ENCODE data around the gene ITPRID1. TPM values are rescaled to one million over a fixed set of nuclear protein-coding genes. Genes with fewer than 3 reads are reported as not detected.

Gene ITPRID1
- total and polyA plus RNA-seq, 2 donors (not counting 1 experiment from before 2014, with no cell fraction given), result not detected

DNA sequence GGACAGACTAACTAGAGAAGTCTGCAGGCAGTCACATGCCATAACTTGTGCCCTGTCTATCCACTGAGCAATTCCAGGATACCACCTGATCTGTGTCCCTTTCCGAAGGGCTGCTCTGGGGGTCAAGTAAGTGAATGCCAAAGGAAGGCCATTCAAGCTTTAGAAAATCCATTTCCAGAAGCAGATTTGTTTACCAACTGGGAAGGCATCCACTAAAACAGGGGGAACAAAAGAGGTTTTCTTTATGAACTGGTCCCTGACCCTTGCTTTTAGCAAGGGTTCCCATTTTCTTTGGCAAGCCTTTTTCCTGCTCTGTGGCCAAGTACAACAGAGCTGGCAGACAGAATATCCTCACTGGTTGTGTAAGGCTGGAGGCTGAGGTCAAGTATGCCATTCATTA is 36.5 kb downstream of the ITPRID1 start:
- no peak for ATAC-seq (ENCODE audit: low read depth)
- TF ChIP-seq EZH2 (IDR thresholded peaks at IDR 0.05; ENCODE audit: borderline replicate concordance, insufficient read depth, low read depth, low read length, poor library complexity, severe bottlenecking), result no peak
- TF ChIP-seq, protein P1, sequence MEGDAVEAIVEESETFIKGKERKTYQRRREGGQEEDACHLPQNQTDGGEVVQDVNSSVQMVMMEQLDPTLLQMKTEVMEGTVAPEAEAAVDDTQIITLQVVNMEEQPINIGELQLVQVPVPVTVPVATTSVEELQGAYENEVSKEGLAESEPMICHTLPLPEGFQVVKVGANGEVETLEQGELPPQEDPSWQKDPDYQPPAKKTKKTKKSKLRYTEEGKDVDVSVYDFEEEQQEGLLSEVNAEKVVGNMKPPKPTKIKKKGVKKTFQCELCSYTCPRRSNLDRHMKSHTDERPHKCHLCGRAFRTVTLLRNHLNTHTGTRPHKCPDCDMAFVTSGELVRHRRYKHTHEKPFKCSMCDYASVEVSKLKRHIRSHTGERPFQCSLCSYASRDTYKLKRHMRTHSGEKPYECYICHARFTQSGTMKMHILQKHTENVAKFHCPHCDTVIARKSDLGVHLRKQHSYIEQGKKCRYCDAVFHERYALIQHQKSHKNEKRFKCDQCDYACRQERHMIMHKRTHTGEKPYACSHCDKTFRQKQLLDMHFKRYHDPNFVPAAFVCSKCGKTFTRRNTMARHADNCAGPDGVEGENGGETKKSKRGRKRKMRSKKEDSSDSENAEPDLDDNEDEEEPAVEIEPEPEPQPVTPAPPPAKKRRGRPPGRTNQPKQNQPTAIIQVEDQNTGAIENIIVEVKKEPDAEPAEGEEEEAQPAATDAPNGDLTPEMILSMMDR (IDR thresholded peaks at IDR 0.05), result no peak

DNA sequence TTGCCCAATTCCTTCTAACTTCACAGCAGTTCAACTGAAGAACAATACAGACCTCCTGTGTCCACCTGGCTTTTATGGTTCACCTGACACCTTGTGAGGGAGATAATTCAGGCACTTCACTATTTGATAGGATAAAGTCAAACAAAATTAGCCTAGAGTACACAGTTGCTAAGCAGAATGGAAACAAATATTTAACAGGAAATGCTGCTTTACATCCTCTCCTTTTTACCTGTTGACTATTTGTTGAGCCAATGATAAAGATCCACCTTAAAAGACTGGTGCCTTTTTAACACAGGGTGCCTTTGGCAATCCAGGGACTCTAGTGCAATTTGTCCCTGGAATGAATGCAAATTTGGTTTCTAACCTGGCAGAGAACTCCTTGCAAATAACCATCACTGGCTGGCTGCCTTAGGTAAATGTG is 39.8 kb downstream of the ITPRID1 start:
- H3K27ac ChIP-seq (ENCODE audit: low read length in 2 of 2), result no peak overlapping the region

More for the DNA sequence above, 36.5 kb downstream of the ITPRID1 start:
- no peak for DNase-seq
- Histone ChIP-seq H3K4me1 (ENCODE audit: control insufficient read depth in 2 of 2, insufficient read depth in 2 of 2, low read length in 2 of 2) (no peaks in the 10 kb centered on the region), H2AFZ (ENCODE audit: insufficient read depth, low read depth, low read length, poor library complexity, severe bottlenecking) (no peak overlapping the region), H3K36me3 (replicated peaks in 1 of 2; ENCODE audit: control extremely low read depth in 1 of 2, control insufficient read depth in 1 of 2, extremely low read depth in 1 of 2, insufficient read depth in 2 of 2, low read length in 1 of 2) (no peaks in the 10 kb centered on the region), H3K4me3 (ENCODE audit: control extremely low read depth in 1 of 5, extremely low read depth in 1 of 5, insufficient read depth in 1 of 5, low read depth in 2 of 5, low read length in 4 of 5) (no peak overlapping the region), H3K27ac (ENCODE audit: low read length in 2 of 2) (no peak overlapping the region), H4K20me1 (ENCODE audit: control insufficient read depth, insufficient read depth, low read length, poor library complexity, severe bottlenecking) (no peaks in the 10 kb centered on the region), H3K9me3 (ENCODE audit: control extremely low read depth in 1 of 3, control insufficient read depth in 2 of 3, insufficient read depth in 1 of 3, low read length in 2 of 3) (no peaks in the 10 kb centered on the region), H3K79me2 (ENCODE audit: control insufficient read depth, insufficient read depth, low read length) (no peaks in the 10 kb centered on the region), H3K9ac (ENCODE audit: low read length) (no peak overlapping the region), H3K4me2 (replicated peaks; ENCODE audit: low read depth, low read length, poor library complexity, severe bottlenecking) (no peak overlapping the region), H3K27me3 (replicated peaks in 1 of 4; ENCODE audit: control extremely low read depth in 1 of 4, control insufficient read depth in 3 of 4, insufficient read depth in 4 of 4, low read length in 3 of 4) (no peaks in the 10 kb centered on the region)
- no CpG with 5 or more reads among the region's 1 CpG for WGBS (ENCODE audit: insufficient coverage)
- Mint-ChIP-seq H3K27ac (no peak overlapping the region), H3K4me3 (no peak overlapping the region), H3K27me3 (no peaks in the 10 kb centered on the region), H3K4me1 (no peaks in the 10 kb centered on the region), H3K9me3 (ENCODE audit: insufficient read depth) (no peaks in the 10 kb centered on the region)
- POLR2A ChIA-PET, result no interaction called here
- CTCF ChIA-PET, result no interaction called here
- intact Hi-C loops (cut with micrococcal nuclease), result no loop called here

More for the DNA sequence above, 39.8 kb downstream of the ITPRID1 start:
- ChIA-PET CTCF (no interaction called here), POLR2A (no interaction called here)
- no peak overlapping the region for H2AFZ ChIP-seq (ENCODE audit: insufficient read depth, low read depth, low read length, poor library complexity, severe bottlenecking)
- Mint-ChIP-seq H3K27ac (no peak overlapping the region), H3K9me3 (ENCODE audit: insufficient read depth) (no peaks in the 10 kb centered on the region), H3K27me3 (no peaks in the 10 kb centered on the region), H3K4me3 (no peak overlapping the region), H3K4me1 (no peaks in the 10 kb centered on the region)
- DNase-seq, result no peak
- H3K36me3 ChIP-seq (replicated peaks in 1 of 2; ENCODE audit: control extremely low read depth in 1 of 2, control insufficient read depth in 1 of 2, extremely low read depth in 1 of 2, insufficient read depth in 2 of 2, low read length in 1 of 2), result no peaks in the 10 kb centered on the region
- TF ChIP-seq EZH2 (IDR thresholded peaks at IDR 0.05; ENCODE audit: borderline replicate concordance, insufficient read depth, low read depth, low read length, poor library complexity, severe bottlenecking), result no peak
- TF ChIP-seq, protein P1 (IDR thresholded peaks at IDR 0.05), result no peak
- no peaks in the 10 kb centered on the region for H3K27me3 ChIP-seq (replicated peaks in 1 of 4; ENCODE audit: control extremely low read depth in 1 of 4, control insufficient read depth in 3 of 4, insufficient read depth in 4 of 4, low read length in 3 of 4)
- H3K4me3 ChIP-seq (ENCODE audit: control extremely low read depth in 1 of 5, extremely low read depth in 1 of 5, insufficient read depth in 1 of 5, low read depth in 2 of 5, low read length in 4 of 5), result no peak overlapping the region
- intact Hi-C loops (cut with micrococcal nuclease), result no loop called here
- H3K4me1 ChIP-seq (ENCODE audit: control insufficient read depth in 2 of 2, insufficient read depth in 2 of 2, low read length in 2 of 2), result no peaks in the 10 kb centered on the region
- no peak overlapping the region for H3K4me2 ChIP-seq (replicated peaks; ENCODE audit: low read depth, low read length, poor library complexity, severe bottlenecking)
- no peaks in the 10 kb centered on the region for H4K20me1 ChIP-seq (ENCODE audit: control insufficient read depth, insufficient read depth, low read length, poor library complexity, severe bottlenecking)
- no peak for ATAC-seq (ENCODE audit: low read depth)
- no peaks in the 10 kb centered on the region for H3K79me2 ChIP-seq (ENCODE audit: control insufficient read depth, insufficient read depth, low read length)
- H3K9ac ChIP-seq (ENCODE audit: low read length), result no peak overlapping the region
- H3K9me3 ChIP-seq (ENCODE audit: control extremely low read depth in 1 of 3, control insufficient read depth in 2 of 3, insufficient read depth in 1 of 3, low read length in 2 of 3), result no peaks in the 10 kb centered on the region

Data from B cell (primary cell).